ENCODE results near the gene SERINC5.
"Not testable (repeated sequence)": the region's sequence is repeated elsewhere in the genome, so short reads cannot be mapped to it uniquely, and the experiment has no call there.

SERINC5 gene

DNA sequence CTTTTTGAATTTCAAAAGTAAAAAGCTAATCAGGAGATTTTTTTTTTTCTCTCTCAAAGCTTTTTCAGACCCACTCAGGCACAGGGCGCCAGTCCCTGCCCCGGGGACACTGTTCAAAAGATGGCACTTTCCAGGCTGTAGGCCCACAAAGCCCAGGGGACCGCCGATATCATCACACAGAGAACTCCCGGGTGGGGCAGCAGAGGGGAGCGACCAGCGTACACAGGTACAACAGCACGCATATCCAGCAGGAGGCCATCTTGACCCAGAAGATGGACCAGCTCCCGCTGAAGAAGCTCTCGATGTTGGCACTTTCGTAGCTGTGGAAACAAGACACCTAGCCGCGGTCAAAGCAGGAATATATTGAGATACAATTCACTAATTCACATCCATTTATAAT is 112.4 kb downstream of the SERINC5 start:
- in situ Hi-C loops (cut with MboI; ENCODE audit: low sequenced_read_pairs): no loop called here

DNA sequence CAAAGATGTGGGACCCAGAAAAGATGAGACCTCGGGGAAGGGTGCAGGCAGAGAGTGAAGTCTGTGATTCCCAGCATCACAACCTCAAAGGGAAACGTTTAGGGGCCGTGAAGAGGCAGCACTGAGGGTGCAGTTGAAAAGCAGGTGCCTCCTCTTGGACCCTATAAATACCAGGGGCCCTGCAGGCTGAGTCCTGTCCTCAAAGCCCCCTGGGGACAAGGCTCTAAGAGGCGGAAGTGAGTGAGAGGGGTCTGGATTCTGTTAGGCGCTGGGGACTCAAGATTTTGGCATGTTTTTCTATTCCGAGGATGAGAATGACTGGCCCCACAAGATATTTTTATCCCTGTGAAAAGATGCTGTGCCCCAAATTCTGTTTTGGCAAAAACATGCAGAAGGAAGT is 112.9 kb downstream of the SERINC5 start:
- in situ Hi-C loops (cut with MboI; ENCODE audit: low sequenced_read_pairs): no loop called here

DNA sequence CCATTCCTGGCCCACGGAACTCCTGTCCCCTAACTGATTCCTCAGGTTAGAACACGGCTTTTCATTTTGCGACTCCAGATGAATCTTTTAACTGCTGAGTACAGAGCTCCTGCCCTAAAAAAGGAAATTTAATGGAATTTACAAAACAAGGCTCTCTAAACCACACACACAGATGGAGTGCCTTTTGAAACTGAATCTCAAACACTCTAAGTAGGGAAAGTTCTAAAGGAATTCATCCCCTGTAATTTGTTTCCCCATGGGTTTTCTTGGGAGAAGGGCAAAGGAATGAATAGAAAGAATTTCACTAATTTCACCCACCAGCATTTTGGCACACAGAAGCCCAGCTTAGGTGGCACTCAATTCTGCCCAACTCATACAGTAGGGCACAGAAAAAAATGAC is 114.2 kb downstream of the SERINC5 start:
- in situ Hi-C loops (cut with MboI; ENCODE audit: low sequenced_read_pairs): no loop called here

DNA sequence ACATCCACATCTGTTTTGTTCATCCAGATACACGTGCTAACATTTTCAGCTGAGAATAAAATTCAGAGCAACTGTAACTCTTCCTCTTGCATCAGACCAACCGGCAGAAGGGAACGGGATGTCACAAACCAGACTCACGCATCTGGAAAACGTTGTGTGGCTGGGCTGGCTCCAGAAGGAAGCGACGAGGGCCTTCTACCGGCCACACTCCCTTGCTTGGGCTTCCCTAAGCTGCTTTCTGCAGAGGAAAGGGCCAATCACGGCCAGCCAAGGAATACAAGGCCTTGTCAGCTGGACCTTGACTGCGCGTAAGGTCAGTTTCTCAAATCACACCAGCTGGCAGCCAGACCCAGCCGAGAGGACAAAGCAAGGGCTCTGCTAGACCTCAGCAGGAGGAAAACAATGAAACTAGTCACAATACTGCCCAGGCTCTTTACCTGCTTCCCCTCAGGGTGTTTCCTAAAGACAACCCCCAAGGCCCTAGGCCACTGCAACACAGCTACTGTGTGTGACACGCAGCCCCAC is 114.6 kb downstream of the SERINC5 start:
- in situ Hi-C loops (cut with MboI; ENCODE audit: low sequenced_read_pairs): no loop called here

DNA sequence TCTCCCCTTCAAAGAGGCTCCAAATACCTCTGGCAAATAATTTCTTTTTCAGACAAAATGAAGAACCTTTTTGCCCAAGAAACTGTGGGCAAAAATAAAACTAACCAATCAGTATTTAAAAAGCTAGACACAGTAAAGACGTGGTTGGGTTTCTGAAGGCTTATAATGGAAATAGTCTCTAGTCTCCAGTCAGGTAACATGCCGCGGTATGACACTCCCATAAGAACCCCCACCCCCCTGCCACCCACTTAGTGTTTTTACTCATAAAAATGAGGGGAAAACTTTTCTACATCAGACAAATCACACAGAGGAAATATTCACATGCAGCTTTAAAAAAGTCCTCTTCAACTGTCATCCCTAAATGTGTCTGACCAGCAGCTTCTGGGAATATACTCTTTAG is 115.4 kb downstream of the SERINC5 start:
- in situ Hi-C loops (cut with MboI; ENCODE audit: low sequenced_read_pairs): no loop called here

DNA sequence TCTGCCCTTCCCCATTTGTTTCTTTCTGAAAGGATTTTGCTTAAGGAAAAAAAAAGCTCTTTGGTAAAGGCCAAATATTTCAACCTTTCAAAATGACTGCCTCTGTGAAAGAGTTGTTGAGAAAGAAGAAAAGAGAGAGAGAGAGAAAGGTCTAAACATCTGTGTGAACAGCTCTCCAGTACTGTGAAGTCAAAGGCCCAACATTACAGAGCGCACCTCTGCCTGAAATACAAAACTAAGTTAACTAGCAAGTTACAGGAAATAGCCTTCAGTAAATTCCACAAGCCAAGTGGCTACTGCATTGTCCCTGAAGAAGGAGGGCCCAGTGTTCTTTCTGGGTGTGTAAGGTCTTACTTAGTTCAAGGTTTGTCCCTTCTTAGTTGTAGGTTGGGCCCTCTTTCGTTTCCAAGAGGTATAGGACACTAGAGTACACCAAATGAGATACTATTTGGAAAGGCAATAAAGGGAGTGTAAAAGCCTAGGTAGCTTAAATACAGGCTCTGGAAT is 116.3 kb downstream of the SERINC5 start:
- in situ Hi-C loops (cut with MboI; ENCODE audit: low sequenced_read_pairs): no loop called here

DNA sequence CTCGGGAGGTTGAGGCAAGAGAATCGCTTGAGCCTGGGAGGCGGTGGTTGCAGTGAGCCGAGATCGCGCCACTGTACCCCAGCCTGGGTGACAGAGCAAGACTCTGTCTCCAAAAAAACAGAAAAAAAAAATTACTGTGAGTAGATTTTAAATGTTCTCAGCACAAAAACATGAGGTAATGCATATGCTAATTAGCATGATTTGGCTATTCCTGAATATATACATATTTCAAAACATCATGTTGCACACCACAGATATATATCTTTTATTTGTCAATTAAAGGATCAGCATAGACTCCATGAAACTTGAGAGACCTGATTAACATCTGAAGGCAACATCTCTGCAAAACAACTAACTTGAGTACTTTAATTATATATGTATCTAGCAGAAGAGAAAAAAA is 117.4 kb downstream of the SERINC5 start:
- in situ Hi-C loops (cut with MboI; ENCODE audit: low sequenced_read_pairs): no loop called here

DNA sequence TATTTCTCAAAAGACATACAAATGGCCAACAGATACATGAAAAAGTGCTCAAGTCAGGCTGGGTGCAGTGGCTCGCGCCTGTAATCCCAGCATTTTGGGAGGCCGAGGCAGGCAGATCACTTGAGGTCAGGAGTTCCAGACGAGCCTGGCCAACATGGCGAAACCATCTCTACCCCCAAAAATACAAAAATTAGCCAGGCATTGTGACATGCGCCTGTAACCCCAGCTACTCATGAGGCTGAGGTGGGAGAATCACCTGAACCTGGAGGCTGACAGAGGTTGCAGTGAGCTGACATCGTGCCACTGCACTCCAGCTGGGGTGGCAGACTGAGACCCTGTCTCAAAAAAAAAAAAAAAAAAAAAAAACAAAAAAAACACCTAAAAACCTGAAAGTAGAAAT is 119.0 kb downstream of the SERINC5 start:
- in situ Hi-C loops (cut with MboI; ENCODE audit: low sequenced_read_pairs): not testable (repeated sequence)

DNA sequence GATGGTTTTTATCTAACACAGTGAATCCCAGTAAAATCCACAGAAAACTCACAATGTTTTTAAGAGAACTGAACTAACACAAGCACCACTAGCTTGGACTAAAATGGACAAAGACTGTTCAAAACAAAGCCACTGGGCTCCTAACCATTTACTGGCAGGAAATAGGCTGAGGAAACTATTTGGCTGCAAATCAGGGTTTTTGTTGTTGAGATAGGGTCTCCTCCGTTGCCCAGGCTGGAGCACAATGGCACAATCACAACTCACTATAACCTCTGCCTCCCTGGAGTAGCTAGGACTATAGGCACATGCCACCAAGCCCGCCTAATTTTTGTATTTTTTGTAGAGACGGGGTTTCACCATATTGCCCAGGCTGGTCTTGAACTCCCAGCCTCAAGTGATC is 121.0 kb downstream of the SERINC5 start:
- in situ Hi-C loops (cut with MboI; ENCODE audit: low sequenced_read_pairs): no loop called here

DNA sequence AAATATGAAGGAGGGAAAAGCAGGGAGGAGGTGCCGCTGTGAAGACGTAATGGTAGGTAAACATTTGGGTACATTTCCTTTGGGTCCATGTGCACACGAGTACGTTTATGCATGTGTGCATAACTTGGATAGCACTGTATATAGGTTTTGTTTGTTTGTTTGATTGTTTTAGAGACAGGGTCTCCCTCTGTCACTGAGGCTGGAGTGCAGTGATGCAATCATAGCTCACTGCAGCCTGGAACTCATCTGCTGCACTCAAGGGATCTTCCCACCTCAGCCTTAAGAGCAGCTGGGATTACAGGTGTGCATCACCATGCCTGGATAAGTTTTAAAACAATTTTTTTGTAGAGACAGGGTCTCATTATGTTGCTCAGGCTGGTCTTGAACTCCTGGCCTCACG is 126.7 kb downstream of the SERINC5 start:
- in situ Hi-C loops (cut with MboI; ENCODE audit: low sequenced_read_pairs): no loop called here

DNA sequence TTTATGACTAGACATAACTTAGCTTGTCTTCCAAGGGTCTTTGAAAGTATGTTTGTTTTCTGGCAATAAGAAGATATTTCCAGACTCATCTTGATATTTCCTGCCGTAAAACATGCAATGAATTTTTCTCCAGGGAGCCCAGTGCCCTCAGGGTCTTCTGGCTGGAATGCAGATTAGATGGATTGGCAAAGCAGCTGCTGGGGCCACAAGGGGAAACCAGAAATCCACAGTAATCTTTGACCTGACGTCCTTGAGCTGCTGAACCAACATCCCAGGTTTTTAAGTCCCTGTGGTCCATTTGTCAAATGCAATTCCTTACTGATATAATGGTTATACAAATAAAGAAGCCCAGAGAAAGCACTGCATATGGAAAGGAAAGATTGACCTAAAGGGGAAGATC is 127.7 kb downstream of the SERINC5 start:
- in situ Hi-C loops (cut with MboI; ENCODE audit: low sequenced_read_pairs): no loop called here

DNA sequence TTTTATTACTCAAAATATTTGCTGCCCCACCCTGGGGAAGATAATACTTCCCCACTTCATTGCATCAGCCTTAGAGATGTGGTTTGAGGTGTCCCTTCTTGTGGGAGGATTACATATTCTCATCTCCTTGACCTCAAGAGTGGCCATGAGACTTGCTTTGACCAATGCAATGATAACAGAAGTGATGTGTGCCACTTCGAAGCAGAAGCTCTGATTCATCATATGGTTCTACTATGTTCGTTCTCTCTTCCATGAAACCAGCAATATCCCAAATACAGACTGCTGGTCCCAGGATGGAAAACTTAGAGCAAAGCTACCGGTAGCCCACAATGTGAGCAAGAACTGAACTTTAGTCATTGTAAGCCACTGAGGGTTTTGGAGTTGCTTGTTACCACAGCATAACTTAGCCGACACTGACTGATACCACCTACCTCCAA is 128.7 kb downstream of the SERINC5 start:
- in situ Hi-C loops (cut with MboI; ENCODE audit: low sequenced_read_pairs): no loop called here

DNA sequence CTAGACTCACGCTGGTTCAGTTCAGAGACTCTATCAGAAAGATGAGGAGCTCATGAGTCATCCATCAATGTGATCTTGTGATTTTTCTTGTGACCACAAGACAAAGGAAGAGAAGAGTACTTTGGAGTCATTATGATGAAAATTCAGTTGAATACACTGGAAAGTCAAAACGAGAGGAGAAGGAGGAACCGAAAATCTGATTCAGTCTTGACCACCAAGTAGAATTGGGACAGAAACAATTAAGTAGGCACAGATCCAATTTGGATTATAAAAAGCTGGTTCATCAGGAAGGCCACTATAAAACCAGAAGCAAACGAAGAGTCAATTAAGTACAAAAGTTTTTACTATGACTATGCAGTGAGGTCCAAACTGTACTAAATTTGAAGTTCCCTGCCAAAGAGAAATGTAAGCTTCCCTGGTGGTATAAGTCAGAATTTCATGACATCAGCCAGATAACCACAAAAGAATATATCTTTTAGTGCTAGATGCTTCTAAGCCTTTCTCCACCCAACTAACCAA is 129.8 kb downstream of the SERINC5 start:
- in situ Hi-C loops (cut with MboI; ENCODE audit: low sequenced_read_pairs): no loop called here

DNA sequence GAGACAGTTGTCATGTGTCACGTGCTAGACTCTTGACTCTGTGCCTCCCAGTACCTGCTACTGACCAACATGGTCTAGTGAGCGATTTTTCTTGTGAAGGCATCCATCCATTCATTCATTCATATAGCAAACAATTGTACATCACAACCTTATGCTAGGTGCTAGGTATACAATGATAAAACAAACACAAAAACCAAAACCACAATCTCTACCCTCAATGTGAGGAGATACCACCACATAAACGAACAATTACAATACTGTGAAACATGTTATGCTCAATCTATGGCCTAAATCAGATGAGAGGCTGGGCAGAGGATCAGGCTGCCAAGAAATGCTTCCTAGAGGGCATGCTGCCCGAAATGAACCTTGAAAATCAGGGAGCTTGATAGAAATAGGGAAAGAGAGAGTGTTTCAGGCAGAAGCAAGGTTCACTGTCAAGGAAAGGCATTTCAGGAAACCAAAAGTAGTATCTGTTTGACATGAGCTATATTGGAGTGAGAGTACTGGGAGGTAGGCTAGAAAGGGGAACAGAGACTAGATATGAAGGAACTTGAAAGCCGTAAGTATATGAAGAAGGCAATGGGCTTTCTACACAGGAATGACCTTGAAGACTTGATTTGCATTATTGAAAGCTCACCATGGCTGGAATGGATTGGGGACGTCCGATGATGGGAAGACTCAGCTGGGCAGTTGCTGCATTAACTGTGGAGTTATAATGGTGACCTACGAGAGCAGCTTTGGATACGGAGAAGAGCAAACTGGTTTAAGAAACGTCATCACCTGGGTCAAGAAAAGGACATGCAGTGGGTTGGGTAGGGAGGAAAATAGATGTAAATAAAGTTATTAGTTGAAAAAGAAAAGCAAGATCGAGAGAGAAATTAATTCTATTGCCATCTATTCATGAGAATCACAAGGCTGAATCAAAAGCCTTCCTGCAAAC is 130.6 kb downstream of the SERINC5 start:
- in situ Hi-C loops (cut with MboI; ENCODE audit: low sequenced_read_pairs): no loop called here

DNA sequence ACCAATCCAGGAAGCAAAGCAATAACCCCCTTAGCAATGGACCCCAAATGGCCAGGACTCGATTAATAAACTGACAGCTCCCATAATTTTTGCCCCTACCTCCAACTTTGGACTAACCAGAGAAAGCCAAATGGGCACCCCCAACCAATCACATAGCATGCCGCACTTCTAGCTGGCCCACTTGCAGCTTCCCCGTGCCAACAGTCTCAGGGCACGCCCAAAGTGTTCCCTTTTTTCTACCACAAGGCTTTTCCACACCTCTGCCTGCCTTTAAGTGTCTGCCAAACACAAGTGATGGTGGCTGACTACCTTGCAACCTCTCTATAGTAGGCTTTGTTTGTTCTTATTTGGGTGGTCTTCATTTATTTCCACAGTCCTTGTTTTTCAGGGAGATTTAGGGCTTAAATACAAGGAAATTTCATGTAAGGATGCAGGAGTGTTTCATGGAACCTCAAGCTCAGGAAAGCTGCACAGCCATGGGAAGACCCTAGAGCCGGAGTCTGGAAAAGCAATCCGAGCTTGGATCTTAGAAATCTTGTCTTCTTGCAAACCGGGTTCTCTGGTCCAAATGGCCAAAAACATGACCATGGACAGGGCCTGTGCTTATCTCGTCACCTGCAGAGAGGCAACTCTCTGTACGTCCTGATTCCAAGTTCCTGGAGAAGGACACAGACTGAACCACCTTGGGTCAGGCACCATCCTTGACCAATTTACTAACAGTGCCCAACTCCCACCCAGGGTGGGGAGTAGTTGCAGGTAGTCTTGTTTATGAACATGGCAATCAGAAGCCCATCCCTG is 131.5 kb downstream of the SERINC5 start:
- in situ Hi-C loops (cut with MboI; ENCODE audit: low sequenced_read_pairs): no loop called here

DNA sequence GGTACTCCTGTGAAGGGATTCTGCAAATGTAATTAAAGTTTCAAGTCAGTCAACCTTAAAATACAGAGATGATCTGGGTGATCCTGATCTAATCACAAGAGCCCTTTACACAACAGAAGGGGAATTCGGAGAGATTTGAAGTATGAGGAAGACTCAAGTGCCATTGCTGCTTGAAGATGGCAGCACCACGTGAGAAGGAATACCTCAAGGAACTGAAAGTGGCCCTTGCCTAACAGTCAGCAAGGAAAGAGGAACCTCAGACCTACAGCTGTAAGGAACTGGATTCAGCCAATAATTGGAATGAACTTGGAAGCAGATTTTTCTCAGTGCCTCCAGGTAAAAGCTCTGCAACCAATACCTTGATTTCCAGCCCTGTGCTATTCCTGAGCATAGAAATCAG is 133.3 kb downstream of the SERINC5 start:
- in situ Hi-C loops (cut with MboI; ENCODE audit: low sequenced_read_pairs): no loop called here

DNA sequence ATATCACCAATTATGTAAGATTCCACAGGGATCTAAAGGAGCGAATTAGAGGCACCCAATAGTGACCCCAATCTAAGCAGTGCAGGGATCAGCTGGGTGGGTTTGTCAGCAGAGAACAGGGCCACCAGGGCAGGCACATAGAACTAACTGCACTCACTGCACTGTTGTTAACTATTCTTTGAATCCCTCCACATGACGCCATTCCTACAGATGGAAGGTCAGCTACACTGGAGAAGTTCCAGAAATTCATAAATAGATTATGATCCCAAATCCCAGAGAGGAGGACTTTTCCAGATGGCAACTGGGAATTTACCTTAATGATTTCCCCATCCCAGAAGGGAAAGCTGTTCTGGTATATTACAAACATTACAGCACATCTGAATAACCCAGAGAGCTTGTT is 136.5 kb downstream of the SERINC5 start:
- in situ Hi-C loops (cut with MboI; ENCODE audit: low sequenced_read_pairs): no loop called here

DNA sequence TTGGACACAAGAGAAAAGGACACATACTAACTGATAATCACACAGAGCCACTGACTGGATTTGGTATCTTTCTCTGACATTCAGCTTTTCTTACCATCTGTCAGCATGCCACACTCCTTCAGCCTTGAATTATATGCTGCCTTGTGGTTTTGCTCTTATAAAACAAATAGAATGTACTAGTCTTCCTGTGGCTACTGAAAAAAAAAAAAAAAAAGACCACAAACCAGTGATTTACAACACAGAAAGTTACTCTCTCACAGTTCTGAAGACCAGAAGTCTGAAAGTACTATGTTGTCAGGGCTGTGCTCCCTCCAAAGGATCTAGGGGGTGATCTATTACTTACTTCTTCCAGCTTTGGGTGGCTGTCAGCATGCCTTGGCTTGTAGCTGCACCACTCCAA is 138.4 kb downstream of the SERINC5 start:
- in situ Hi-C loops (cut with MboI; ENCODE audit: low sequenced_read_pairs): no loop called here

DNA sequence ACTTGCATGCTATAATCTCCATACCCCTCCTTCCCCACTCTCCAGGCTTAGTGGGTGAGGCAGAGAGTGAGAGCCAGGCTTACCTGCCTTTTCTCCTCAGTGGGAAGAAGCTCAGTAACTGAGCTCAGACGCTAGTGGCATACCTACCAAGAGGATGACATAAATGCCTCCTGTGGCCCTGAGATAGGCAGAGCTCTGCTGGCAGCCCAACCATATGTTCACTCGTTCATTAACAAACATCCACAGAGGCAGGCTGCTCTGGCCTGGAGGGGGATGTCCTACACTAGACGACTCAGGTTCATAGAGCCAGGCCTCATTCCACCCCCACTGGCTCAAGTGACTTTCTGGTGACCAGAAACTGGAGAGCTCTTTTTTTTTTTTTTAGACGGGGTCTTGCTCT is 139.4 kb downstream of the SERINC5 start:
- in situ Hi-C loops (cut with MboI; ENCODE audit: low sequenced_read_pairs): no loop called here

DNA sequence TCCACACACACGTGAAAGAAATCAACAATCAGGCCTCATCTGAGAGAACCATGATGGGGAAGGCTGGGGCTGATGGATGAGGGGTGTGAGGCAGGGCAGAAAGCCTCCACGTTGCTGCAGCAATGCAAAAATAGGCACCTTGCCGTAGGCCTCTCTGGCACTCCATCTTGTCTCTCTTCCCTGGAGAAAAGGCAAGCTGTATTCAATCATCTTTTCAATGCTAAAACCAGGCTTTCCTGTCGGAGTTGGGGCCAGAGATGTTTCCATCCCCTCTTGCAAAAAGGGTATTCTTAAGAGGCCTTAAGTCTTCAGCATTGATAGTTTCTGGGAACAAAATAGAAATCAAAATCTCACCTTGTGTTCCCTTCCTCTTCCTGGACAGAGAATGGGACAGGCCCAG is 139.8 kb downstream of the SERINC5 start:
- in situ Hi-C loops (cut with MboI; ENCODE audit: low sequenced_read_pairs): no loop called here

DNA sequence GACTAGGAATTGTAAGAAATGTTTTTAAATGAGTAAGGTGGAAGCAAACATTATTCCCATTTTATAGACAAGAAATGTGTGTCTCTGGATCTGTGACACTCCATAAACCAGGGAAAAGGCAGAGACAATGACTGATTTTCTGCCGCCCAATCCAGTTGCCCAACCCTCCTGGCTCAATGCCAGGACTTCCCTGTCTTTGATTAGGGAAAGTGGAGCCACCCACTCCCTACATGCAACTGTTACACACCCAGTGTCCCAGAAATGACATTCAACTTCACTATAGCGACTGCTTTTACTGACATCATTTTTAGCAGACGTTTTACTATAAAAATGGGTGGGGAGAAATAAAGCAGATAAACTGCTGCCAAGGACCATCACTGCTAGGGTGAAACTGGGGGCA is 141.0 kb downstream of the SERINC5 start:
- in situ Hi-C loops (cut with MboI; ENCODE audit: low sequenced_read_pairs): no loop called here

Measured in hTERT RPE-1 (cell line).